ENCODE results near the gene MMP7.

DNA sequence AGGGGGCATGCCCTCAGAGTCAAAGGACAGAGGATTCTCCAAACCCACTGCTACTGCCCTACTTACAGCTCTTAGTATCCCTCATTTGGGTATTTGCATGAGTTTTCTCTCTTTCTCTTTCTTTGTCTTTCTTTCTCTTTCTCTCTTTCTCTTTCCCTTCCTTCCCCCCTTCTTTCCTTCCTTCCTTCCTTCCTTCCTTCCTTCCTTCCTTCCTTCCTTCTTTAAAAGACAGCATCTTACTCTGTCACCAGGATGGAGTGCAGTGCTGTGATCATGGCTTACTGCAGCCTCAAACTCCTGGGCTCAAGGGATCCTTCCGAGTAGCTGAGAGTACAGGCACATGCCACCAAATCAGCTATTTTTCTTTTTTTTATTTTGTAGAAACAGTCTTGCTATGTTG is 14.0 kb upstream of the MMP7 start:
- TF ChIP-seq, protein P1, sequence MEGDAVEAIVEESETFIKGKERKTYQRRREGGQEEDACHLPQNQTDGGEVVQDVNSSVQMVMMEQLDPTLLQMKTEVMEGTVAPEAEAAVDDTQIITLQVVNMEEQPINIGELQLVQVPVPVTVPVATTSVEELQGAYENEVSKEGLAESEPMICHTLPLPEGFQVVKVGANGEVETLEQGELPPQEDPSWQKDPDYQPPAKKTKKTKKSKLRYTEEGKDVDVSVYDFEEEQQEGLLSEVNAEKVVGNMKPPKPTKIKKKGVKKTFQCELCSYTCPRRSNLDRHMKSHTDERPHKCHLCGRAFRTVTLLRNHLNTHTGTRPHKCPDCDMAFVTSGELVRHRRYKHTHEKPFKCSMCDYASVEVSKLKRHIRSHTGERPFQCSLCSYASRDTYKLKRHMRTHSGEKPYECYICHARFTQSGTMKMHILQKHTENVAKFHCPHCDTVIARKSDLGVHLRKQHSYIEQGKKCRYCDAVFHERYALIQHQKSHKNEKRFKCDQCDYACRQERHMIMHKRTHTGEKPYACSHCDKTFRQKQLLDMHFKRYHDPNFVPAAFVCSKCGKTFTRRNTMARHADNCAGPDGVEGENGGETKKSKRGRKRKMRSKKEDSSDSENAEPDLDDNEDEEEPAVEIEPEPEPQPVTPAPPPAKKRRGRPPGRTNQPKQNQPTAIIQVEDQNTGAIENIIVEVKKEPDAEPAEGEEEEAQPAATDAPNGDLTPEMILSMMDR (IDR thresholded peaks at IDR 0.05; ENCODE audit: low read depth, low read length, poor library complexity, severe bottlenecking), result no peak
- no peak for TF ChIP-seq EZH2phosphoT487 (IDR thresholded peaks at IDR 0.05; ENCODE audit: borderline replicate concordance, low read length)

Measured in DOHH2 (cell line).